Subcutaneous abdominal adipose tissue (tissue), 5 donors: ENCODE data around the gene GHDC.
A peak's percentile ranks its signal among the peaks of the same experiment; 100 is the strongest.
"Not testable (repeated sequence)": the region's sequence is repeated elsewhere in the genome, so short reads cannot be mapped to it uniquely, and the experiment has no call there.

Source experiments
- H3K27ac ChIP-seq: one replicate; pipeline ENCODE4 v1.7.0; 2013; ENCODE audit warnings: low read depth, mild to moderate bottlenecking, inconsistent platforms, low read length, moderate library complexity
- H3K27me3 ChIP-seq, 5 donors: one replicate each; pipeline ENCODE4 v1.7.0; 2013; ENCODE audit warnings: low read length in 5 of 5, inconsistent platforms in 1 of 5; ENCODE audit not compliant: control insufficient read depth in 5 of 5, insufficient read depth in 4 of 5
- H3K36me3 ChIP-seq, 5 donors: one replicate each; pipeline ENCODE4 v1.7.0; 2013; ENCODE audit warnings: low read length in 5 of 5; ENCODE audit not compliant: control insufficient read depth in 5 of 5, insufficient read depth in 5 of 5
- H3K4me1 ChIP-seq, 5 donors: one replicate each; pipeline ENCODE4 v1.7.0; 2013; ENCODE audit warnings: low read length in 5 of 5, mild to moderate bottlenecking in 3 of 5, moderate library complexity in 1 of 5; ENCODE audit not compliant: control insufficient read depth in 5 of 5, insufficient read depth in 5 of 5
- H3K4me3 ChIP-seq, 5 donors: one replicate each; pipeline ENCODE4 v1.7.0; 2013; ENCODE audit warnings: low read length in 5 of 5, low read depth in 1 of 5
- H3K9ac ChIP-seq, 5 donors: one replicate each; pipeline ENCODE4 v1.7.0; 2013; ENCODE audit warnings: low read length in 5 of 5, mild to moderate bottlenecking in 4 of 5, moderate library complexity in 3 of 5
- H3K9me3 ChIP-seq, 5 donors: one replicate each; pipeline ENCODE4 v1.7.0; 2013; ENCODE audit warnings: low read length in 5 of 5; ENCODE audit not compliant: control insufficient read depth in 5 of 5
- donor health status: healthy.
- donor health status: healthy.
- donor health status: healthy.
- donor health status: healthy.
- donor health status: healthy.

Gene GHDC

GRCh38 chr17:42230225-42230624, 35.9 kb upstream of the GHDC start:
- Histone ChIP-seq H3K4me1 (peaks cover 4 to 30% (median 20%) of the 10 kb centered on the region in 5 donors), H3K4me3 (no peak overlapping the region), H3K27ac (no peak overlapping the region), H3K9ac (no peak overlapping the region), H3K27me3 (no peaks in the 10 kb centered on the region), H3K36me3 (peaks cover 0 to 2% (median 2%) of the 10 kb centered on the region in 5 donors), H3K9me3 (no peaks in the 10 kb centered on the region)

GRCh38 chr17:42227849-42228700, 33.8 kb upstream of the GHDC start:
- H3K27ac ChIP-seq = peak overlapping the region; percentile 38
- H3K9ac ChIP-seq = peak overlapping the region in 2 of 5 donors; percentile 6 to 52

GRCh38 chr17:42225646-42226045, 31.4 kb upstream of the GHDC start:
- Histone ChIP-seq H3K36me3 (peaks cover 0 to 38% (median 29%) of the 10 kb centered on the region in 5 donors), H3K27ac (no peak overlapping the region), H3K9ac (no peak overlapping the region), H3K27me3 (no peaks in the 10 kb centered on the region), H3K4me3 (no peak overlapping the region), H3K9me3 (no peaks in the 10 kb centered on the region), H3K4me1 (peaks cover 4 to 24% (median 14%) of the 10 kb centered on the region in 5 donors)

More at GRCh38 chr17:42227849-42228700, 33.8 kb upstream of the GHDC start:
- H3K27me3 ChIP-seq = no peaks in the 10 kb centered on the region
- no peak overlapping the region for H3K4me3 ChIP-seq
- no peaks in the 10 kb centered on the region for H3K9me3 ChIP-seq
- peaks cover 0 to 20% (median 18%) of the 10 kb centered on the region in 5 donors for H3K36me3 ChIP-seq
- peaks cover 4 to 19% (median 14%) of the 10 kb centered on the region in 5 donors for H3K4me1 ChIP-seq

GRCh38 chr17:42224651-42225050, 30.4 kb upstream of the GHDC start:
- peaks cover 4 to 24% (median 14%) of the 10 kb centered on the region in 5 donors for H3K4me1 ChIP-seq
- H3K9ac ChIP-seq = no peak overlapping the region
- no peaks in the 10 kb centered on the region for H3K9me3 ChIP-seq
- peaks cover 0 to 46% (median 29%) of the 10 kb centered on the region in 5 donors for H3K36me3 ChIP-seq
- no peaks in the 10 kb centered on the region for H3K27me3 ChIP-seq
- no peak overlapping the region for H3K27ac ChIP-seq
- H3K4me3 ChIP-seq = no peak overlapping the region

GRCh38 chr17:42221886-42222745, 27.8 kb upstream of the GHDC start:
- Histone ChIP-seq H3K4me1 (peaks cover 0 to 5% (median under 1%) of the 10 kb centered on the region in 5 donors), H3K36me3 (peaks cover 1 to 67% (median 41%) of the 10 kb centered on the region in 5 donors), H3K4me3 (no peak overlapping the region), H3K9me3 (no peaks in the 10 kb centered on the region), H3K27me3 (no peaks in the 10 kb centered on the region), H3K27ac (no peak overlapping the region), H3K9ac (no peak overlapping the region)

GRCh38 chr17:42219280-42219679, 25.0 kb upstream of the GHDC start:
- not testable (repeated sequence) for H3K4me3 ChIP-seq, H3K9me3 ChIP-seq, H3K9ac ChIP-seq, H3K27ac ChIP-seq, H3K27me3 ChIP-seq
- Histone ChIP-seq H3K4me1 (peaks cover 0 to 17% (median 7%) of the 10 kb centered on the region in 5 donors), H3K36me3 (peaks cover 12 to 86% (median 61%) of the 10 kb centered on the region in 5 donors)

- H3K9ac ChIP-seq = no peak overlapping the region
- H3K4me3 ChIP-seq = no peak overlapping the region
- H3K9me3 ChIP-seq = no peaks in the 10 kb centered on the region
- peaks cover 19 to 86% (median 68%) of the 10 kb centered on the region in 5 donors for H3K36me3 ChIP-seq
- H3K4me1 ChIP-seq = peaks cover 0 to 34% (median 19%) of the 10 kb centered on the region in 5 donors
- no peaks in the 10 kb centered on the region for H3K27me3 ChIP-seq
- peak overlapping the region; percentile 41 for H3K27ac ChIP-seq
Observed at GRCh38 chr17:42214156-42214555, 19.9 kb upstream of the GHDC start.

GRCh38 chr17:42212382-42212781, 18.1 kb upstream of the GHDC start:
- Histone ChIP-seq H3K27ac (peak overlapping the region; percentile 40), H3K9me3 (no peaks in the 10 kb centered on the region), H3K36me3 (peaks cover 21 to 82% (median 64%) of the 10 kb centered on the region in 5 donors), H3K9ac (no peak overlapping the region), H3K4me3 (no peak overlapping the region), H3K27me3 (no peaks in the 10 kb centered on the region), H3K4me1 (peaks cover 0 to 34% (median 19%) of the 10 kb centered on the region in 5 donors)

- peak overlapping the region; percentile 40 for H3K27ac ChIP-seq
- H3K9me3 ChIP-seq, H3K9ac ChIP-seq, H3K27me3 ChIP-seq, H3K4me3 ChIP-seq: not testable (repeated sequence)
- peaks cover 22 to 82% (median 64%) of the 10 kb centered on the region in 5 donors for H3K36me3 ChIP-seq
- H3K4me1 ChIP-seq = peaks cover 0 to 34% (median 19%) of the 10 kb centered on the region in 5 donors
Observed at GRCh38 chr17:42211921-42212341, 17.6 kb upstream of the GHDC start.
